H9 (cell line): ENCODE data around the gene SMARCA2. TPM values are rescaled to one million over a fixed set of nuclear protein-coding genes. Genes with fewer than 3 reads are reported as not detected.

Experiments used
- DNase-seq: peaks from one replicate; pipeline ENCODE4 v3.0.0-alpha.2; 2017
- H2AFZ ChIP-seq: one replicate; pipeline ENCODE4 v1.6.1; 2013; ENCODE audit warnings: mild to moderate bottlenecking, low read length, control low read depth, moderate library complexity
- H2AK5ac ChIP-seq: 2 replicates; pipeline ENCODE4 v1.6.1; 2013; ENCODE audit warnings: low read length, control low read depth, mixed read lengths; ENCODE audit not compliant: insufficient read length
- H2BK120ac ChIP-seq: one replicate; pipeline ENCODE4 v1.6.1; 2013; ENCODE audit warnings: low read depth, mild to moderate bottlenecking, low read length, control low read depth, inconsistent platforms; ENCODE audit not compliant: poor library complexity, severe bottlenecking
- H2BK12ac ChIP-seq: 2 replicates; pipeline ENCODE4 v1.6.1; 2013; ENCODE audit warnings: low read length, control low read depth, mixed read lengths, low read depth; ENCODE audit not compliant: insufficient read length
- H2BK15ac ChIP-seq: 2 replicates; pipeline ENCODE4 v1.6.1; 2013; ENCODE audit warnings: low read depth, low read length, control low read depth
- H2BK20ac ChIP-seq: one replicate; pipeline ENCODE4 v1.6.1; 2013; ENCODE audit warnings: low read depth, mild to moderate bottlenecking, low read length, control low read depth, inconsistent platforms; ENCODE audit not compliant: poor library complexity, severe bottlenecking
- H2BK5ac ChIP-seq: 2 replicates; pipeline ENCODE4 v1.6.1; 2013; ENCODE audit warnings: low read length, control low read depth, mixed read lengths; ENCODE audit not compliant: insufficient read length
- H3K14ac ChIP-seq: 2 replicates; pipeline ENCODE4 v1.6.1; 2013; ENCODE audit warnings: low read length, control low read depth; ENCODE audit not compliant: insufficient read depth
- H3K18ac ChIP-seq: 2 replicates; pipeline ENCODE4 v1.6.1; 2013; ENCODE audit warnings: low read depth, mild to moderate bottlenecking, mixed read lengths, low read length, control low read depth; ENCODE audit not compliant: insufficient read length
- H3K23ac ChIP-seq: 2 replicates; pipeline ENCODE4 v1.6.1; 2013; ENCODE audit warnings: low read length, control low read depth, mixed read lengths, low read depth; ENCODE audit not compliant: insufficient read length
- H3K23me2 ChIP-seq: 2 replicates; pipeline ENCODE4 v1.6.1; 2013; ENCODE audit warnings: low read depth, mild to moderate bottlenecking, mixed read lengths, low read length, control low read depth; ENCODE audit not compliant: insufficient read length, poor library complexity, severe bottlenecking
- H3K27ac ChIP-seq: 2 replicates; pipeline ENCODE4 v1.5.1; 2013; ENCODE audit warnings: low read length, control low read depth, mixed read lengths, low read depth; ENCODE audit not compliant: insufficient read length
- H3K27me3 ChIP-seq: 2 replicates; pipeline ENCODE4 v1.6.1; 2013; ENCODE audit warnings: low read length, control low read depth, inconsistent platforms; ENCODE audit not compliant: insufficient read depth
- H3K4ac ChIP-seq: 2 replicates; pipeline ENCODE4 v1.6.1; 2013; ENCODE audit warnings: low read depth, mild to moderate bottlenecking, control low read depth, inconsistent platforms, low read length, moderate library complexity
- H3K4me1 ChIP-seq: 2 replicates; pipeline ENCODE4 v1.6.1; 2013; ENCODE audit warnings: low read length, control low read depth, inconsistent platforms; ENCODE audit not compliant: insufficient read depth
- H3K4me2 ChIP-seq: 2 replicates; pipeline ENCODE4 v1.6.1; 2013; ENCODE audit warnings: low read length, control low read depth, mixed read lengths; ENCODE audit not compliant: insufficient read length, insufficient read depth
- H3K56ac ChIP-seq: 2 replicates; pipeline ENCODE4 v1.6.1; 2013; ENCODE audit warnings: low read depth, mild to moderate bottlenecking, mixed read lengths, low read length, control low read depth; ENCODE audit not compliant: insufficient read length
- H3K79me1 ChIP-seq: 2 replicates; pipeline ENCODE4 v1.6.1; 2013; ENCODE audit warnings: low read depth, mild to moderate bottlenecking, moderate library complexity, low read length, control low read depth, inconsistent platforms; ENCODE audit not compliant: insufficient read depth, poor library complexity, severe bottlenecking
- H3K79me2 ChIP-seq: 2 replicates; pipeline ENCODE4 v1.6.1; 2013; ENCODE audit warnings: low read length, control low read depth, inconsistent platforms; ENCODE audit not compliant: insufficient read depth
- H3K9ac ChIP-seq: 2 replicates; pipeline ENCODE4 v1.6.1; 2013; ENCODE audit warnings: low read length, control low read depth, mixed read lengths; ENCODE audit not compliant: insufficient read length; ENCODE audit errors: extremely low read depth
- H3K9me3 ChIP-seq: one replicate; pipeline ENCODE4 v1.6.1; 2013; ENCODE audit warnings: low read depth, low read length, inconsistent platforms; ENCODE audit not compliant: control insufficient read depth
- H3T11ph ChIP-seq: one replicate; pipeline ENCODE4 v1.6.1; 2013; ENCODE audit warnings: mild to moderate bottlenecking, low read length, control low read depth, inconsistent platforms
- H4K20me1 ChIP-seq: one replicate; pipeline ENCODE4 v1.6.1; 2013; ENCODE audit not compliant: control insufficient read depth, insufficient read length, insufficient read depth
- H4K5ac ChIP-seq: 2 replicates; pipeline ENCODE4 v1.6.1; 2013; ENCODE audit warnings: low read depth, mild to moderate bottlenecking, mixed read lengths, low read length, control low read depth; ENCODE audit not compliant: insufficient read length
- H4K8ac ChIP-seq: replicated peaks from 2 replicates; pipeline ENCODE4 v1.6.1; 2013; ENCODE audit warnings: low read length, control low read depth, mixed read lengths, low read depth; ENCODE audit not compliant: insufficient read length
- H4K91ac ChIP-seq: 2 replicates; pipeline ENCODE4 v1.6.1; 2013; ENCODE audit warnings: low read depth, mild to moderate bottlenecking, moderate library complexity, mixed read lengths, low read length, control low read depth; ENCODE audit not compliant: insufficient read length
- H3K27ac Mint-ChIP-seq, 3 experiments: 2 replicates in 2 of 3; 3 replicates in 1 of 3; pipeline ENCODE4 v1.8.0; 2020 to 2021; ENCODE audit warnings: mixed read lengths in 3 of 3, mild to moderate bottlenecking in 1 of 3, moderate library complexity in 1 of 3
- H3K27me3 Mint-ChIP-seq: 2 replicates; pipeline ENCODE4 v1.8.0; 2021; ENCODE audit warnings: low read depth, mild to moderate bottlenecking, moderate library complexity, mixed read lengths
- H3K36me3 Mint-ChIP-seq, 3 experiments: 2 replicates in 2 of 3; 3 replicates in 1 of 3; pipeline ENCODE4 v1.8.0; 2020 to 2021; ENCODE audit warnings: low read depth in 3 of 3, mixed read lengths in 3 of 3; ENCODE audit not compliant: insufficient read depth in 1 of 3
- H3K4me1 Mint-ChIP-seq, 2 experiments: 2 replicates each; pipeline ENCODE4 v1.8.0; 2020; ENCODE audit warnings: mixed read lengths in 2 of 2
- H3K4me3 Mint-ChIP-seq, 2 experiments: 2 replicates in 1 of 2; 3 replicates in 1 of 2; pipeline ENCODE4 v1.8.0; 2020 to 2021; ENCODE audit warnings: mild to moderate bottlenecking in 2 of 2, mixed read lengths in 2 of 2, moderate library complexity in 1 of 2
- H3K9me3 Mint-ChIP-seq, 2 experiments: 2 replicates in 1 of 2; 3 replicates in 1 of 2; pipeline ENCODE4 v1.8.0; 2020; ENCODE audit warnings: mild to moderate bottlenecking in 2 of 2, mixed read lengths in 2 of 2, moderate library complexity in 1 of 2
- WGBS: extraction: QIAGEN DNeasy Blood & Tissue Kit; methylation state at CpG from one replicate; pipeline ENCODE4 v1.1.7; 2013; ENCODE audit warnings: missing lambda C conversion rate, low lambda C conversion rate, mixed read lengths; ENCODE audit not compliant: insufficient read length; ENCODE audit errors: extremely low coverage; 5-methylcytosine and 5-hydroxymethylcytosine counted together
- total RNA-seq: library from RNA; stranded (reverse); gene quantifications from 2 replicates; pipeline ENCODE4 v1.2.1, GENCODE V29; 2021
- TF ChIP-seq, protein P1 (sequence below): fragments of 200-600 bp; sonication (generic); conservative IDR thresholded peaks from 3 replicates; pipeline ENCODE4 v1.8.0; 2021; ENCODE audit warnings: antibody characterized with exemption, mild to moderate bottlenecking

Gene SMARCA2
- total RNA-seq, 1 experiment from 2014 or later, result 15.3 TPM

GRCh38 chr9:2096376-2096970 lies 81.3 kb downstream of the SMARCA2 start:
- Histone ChIP-seq H3K9me3 (no peaks in the 10 kb centered on the region), H2AFZ (no peak overlapping the region), H2BK120ac (no peak overlapping the region), H2BK5ac (no peak overlapping the region), H3K9ac (no peak overlapping the region), H3K23me2 (no peaks in the 10 kb centered on the region), H2AK5ac (no peak overlapping the region), H3K79me2 (no peaks in the 10 kb centered on the region), H2BK15ac (no peak overlapping the region), H3K79me1 (no peaks in the 10 kb centered on the region), H4K5ac (no peak overlapping the region), H3K14ac (no peak overlapping the region), H4K20me1 (no peaks in the 10 kb centered on the region), H3K4me2 (no peak overlapping the region), H2BK20ac (no peak overlapping the region), H3K18ac (no peak overlapping the region), H3K27me3 (no peaks in the 10 kb centered on the region), H3K27ac (no peak overlapping the region), H3T11ph (no peak overlapping the region), H3K4me1 (no peaks in the 10 kb centered on the region), H3K23ac (no peak overlapping the region), H2BK12ac (no peak overlapping the region), H3K56ac (no peak overlapping the region), H4K8ac (no peak overlapping the region), H3K4ac (no peak overlapping the region), H4K91ac (no peak overlapping the region)
- no peak overlapping the region for H3K4me3 Mint-ChIP-seq
- no peak for DNase-seq
- peaks cover 3% of the 10 kb centered on the region; the same call in 1 of the 2 replicates for H3K27me3 Mint-ChIP-seq
- peaks cover 9 to 13% of the 10 kb centered on the region in 2 experiments for H3K4me1 Mint-ChIP-seq
- no peaks in the 10 kb centered on the region for H3K36me3 Mint-ChIP-seq
- TF ChIP-seq, protein P1, sequence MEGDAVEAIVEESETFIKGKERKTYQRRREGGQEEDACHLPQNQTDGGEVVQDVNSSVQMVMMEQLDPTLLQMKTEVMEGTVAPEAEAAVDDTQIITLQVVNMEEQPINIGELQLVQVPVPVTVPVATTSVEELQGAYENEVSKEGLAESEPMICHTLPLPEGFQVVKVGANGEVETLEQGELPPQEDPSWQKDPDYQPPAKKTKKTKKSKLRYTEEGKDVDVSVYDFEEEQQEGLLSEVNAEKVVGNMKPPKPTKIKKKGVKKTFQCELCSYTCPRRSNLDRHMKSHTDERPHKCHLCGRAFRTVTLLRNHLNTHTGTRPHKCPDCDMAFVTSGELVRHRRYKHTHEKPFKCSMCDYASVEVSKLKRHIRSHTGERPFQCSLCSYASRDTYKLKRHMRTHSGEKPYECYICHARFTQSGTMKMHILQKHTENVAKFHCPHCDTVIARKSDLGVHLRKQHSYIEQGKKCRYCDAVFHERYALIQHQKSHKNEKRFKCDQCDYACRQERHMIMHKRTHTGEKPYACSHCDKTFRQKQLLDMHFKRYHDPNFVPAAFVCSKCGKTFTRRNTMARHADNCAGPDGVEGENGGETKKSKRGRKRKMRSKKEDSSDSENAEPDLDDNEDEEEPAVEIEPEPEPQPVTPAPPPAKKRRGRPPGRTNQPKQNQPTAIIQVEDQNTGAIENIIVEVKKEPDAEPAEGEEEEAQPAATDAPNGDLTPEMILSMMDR, result no peak
- H3K27ac Mint-ChIP-seq, result peak overlapping the region in 1 of 3 experiments; percentile 28; a peak in 1 of 7 replicates
- no peaks in the 10 kb centered on the region for H3K9me3 Mint-ChIP-seq
- no CpG with 5 or more reads among the region's 6 CpGs for WGBS
